H1 (cell line): ENCODE measurements around the gene PLEKHG2. TPM values are rescaled to one million over a fixed set of nuclear protein-coding genes. Genes with fewer than 3 reads are reported as not detected.

Experiments used
- CTCF ChIA-PET: fragments of 300-600 bp; sonication (Branson Sonifier 250); formaldehyde crosslinking; loops from one replicate; lab custom pipeline; 2021; ENCODE audit not compliant: partially characterized antibody; lab: Charles Lee
- POLR2A ChIA-PET: fragments of 300-600 bp; sonication (Branson Sonifier 250); formaldehyde crosslinking; loops from one replicate; lab custom pipeline; 2021; ENCODE audit warnings: inconsistent platforms; ENCODE audit not compliant: partially characterized antibody; lab: Charles Lee
- DNase-seq, 2 experiments: peaks; one replicate each; pipeline versions ENCODE4 v3.0.0 to v3.0.0-alpha.2; 2010 to 2022; ENCODE audit warnings: low spot score in 2 of 2, low read depth in 1 of 2, mixed read lengths in 1 of 2
- FAIRE-seq: peaks from 2 replicates; lab custom pipeline; 2011; peaks lifted over from hg19 to GRCh38; lab: Jason Lieb, UNC
- H2AFZ ChIP-seq: 2 replicates; pipeline ENCODE4 v1.8.1; 2012; ENCODE audit warnings: low read length, inconsistent platforms
- H2AK5ac ChIP-seq: 2 replicates; pipeline ENCODE4 v1.6.1; 2013; ENCODE audit warnings: low read depth, low read length
- H2BK120ac ChIP-seq: replicated peaks from 2 replicates; pipeline ENCODE3; 2013; ENCODE audit warnings: low read depth, low read length, inconsistent platforms
- H2BK12ac ChIP-seq: 2 replicates; pipeline ENCODE4 v1.6.1; 2013; ENCODE audit warnings: low read depth, low read length
- H2BK15ac ChIP-seq: 2 replicates; pipeline ENCODE4 v1.6.1; 2013; ENCODE audit warnings: low read length
- H2BK20ac ChIP-seq: 2 replicates; pipeline ENCODE4 v1.6.1; 2013; ENCODE audit warnings: low read length
- H2BK5ac ChIP-seq: 2 replicates; pipeline ENCODE4 v1.6.1; 2013; ENCODE audit warnings: low read depth, low read length
- H3K14ac ChIP-seq: 2 replicates; pipeline ENCODE4 v1.6.1; 2013; ENCODE audit warnings: inconsistent platforms; ENCODE audit not compliant: insufficient read length
- H3K18ac ChIP-seq: 2 replicates; pipeline ENCODE4 v1.6.1; 2013; ENCODE audit warnings: low read length; ENCODE audit errors: extremely low read depth
- H3K23ac ChIP-seq: 2 replicates; pipeline ENCODE4 v1.6.1; 2013; ENCODE audit warnings: inconsistent platforms; ENCODE audit not compliant: insufficient read length
- H3K23me2 ChIP-seq: 2 replicates; pipeline ENCODE4 v1.6.1; 2013; ENCODE audit warnings: low read depth, low read length
- H3K27ac ChIP-seq: 2 replicates; pipeline ENCODE4 v1.6.1; 2011; ENCODE audit warnings: low read depth, low read length, inconsistent platforms
- H3K27me3 ChIP-seq, 4 experiments: replicated peaks in 1 of 4; 1 replicate in 1 of 4; 2 replicates in 3 of 4; pipeline versions ENCODE4 v1.6.1 to v1.8.1; 2011 to 2013; ENCODE audit warnings: low read length in 3 of 4, mild to moderate bottlenecking in 3 of 4, inconsistent platforms in 2 of 4, mixed read lengths in 2 of 4, moderate library complexity in 1 of 4; ENCODE audit not compliant: control insufficient read depth in 3 of 4, insufficient read depth in 3 of 4; ENCODE audit errors: extremely low read depth in 1 of 4
- H3K36me3 ChIP-seq, 4 experiments: 2 replicates each; pipeline versions ENCODE4 v1.6.1 to v1.8.1; 2011 to 2013; ENCODE audit warnings: mild to moderate bottlenecking in 4 of 4, low read length in 3 of 4, moderate library complexity in 2 of 4, control low read depth in 1 of 4, inconsistent platforms in 1 of 4; ENCODE audit not compliant: insufficient read depth in 4 of 4, control insufficient read depth in 2 of 4
- H3K4ac ChIP-seq: replicated peaks from 2 replicates; pipeline ENCODE3; 2013; ENCODE audit warnings: low read length, low read depth, mixed read lengths, inconsistent platforms; ENCODE audit not compliant: insufficient read length
- H3K4me1 ChIP-seq, 4 experiments: replicated peaks in 1 of 4; 1 replicate in 1 of 4; 2 replicates in 3 of 4; pipeline versions ENCODE4 v1.6.1 to v1.8.1; 2011 to 2013; ENCODE audit warnings: low read length in 3 of 4, inconsistent platforms in 2 of 4, mixed read lengths in 1 of 4; ENCODE audit not compliant: insufficient read depth in 4 of 4, control insufficient read depth in 3 of 4
- H3K4me2 ChIP-seq, 2 experiments: 2 replicates each; pipeline versions ENCODE4 v1.6.1 to v1.8.1; 2011 to 2013; ENCODE audit warnings: low read depth in 2 of 2, low read length in 2 of 2, control low read depth in 1 of 2, inconsistent platforms in 1 of 2, mild to moderate bottlenecking in 1 of 2; ENCODE audit not compliant: insufficient read depth in 1 of 2
- H3K4me3 ChIP-seq, 4 experiments: fragments of 200-600, 300-600 bp in 1 of 4; sonication (generic), shearing (Covaris generic), sonication (Bioruptor Twin) in 1 of 4; 2 replicates each; pipeline versions ENCODE4 v1.5.1 to v1.8.1; 2011 to 2016; ENCODE audit warnings: low read length in 4 of 4, low read depth in 3 of 4, control low read depth in 2 of 4, inconsistent platforms in 2 of 4, mild to moderate bottlenecking in 2 of 4, mixed read lengths in 1 of 4, moderate library complexity in 1 of 4; ENCODE audit not compliant: insufficient read depth in 2 of 4; ENCODE audit errors: extremely low read depth in 1 of 4
- H3K56ac ChIP-seq: replicated peaks from 2 replicates; pipeline ENCODE3; 2013; ENCODE audit warnings: low read depth, mild to moderate bottlenecking, mixed read lengths, low read length, inconsistent platforms; ENCODE audit not compliant: insufficient read length
- H3K79me1 ChIP-seq: 2 replicates; pipeline ENCODE4 v1.6.1; 2013; ENCODE audit warnings: low read depth, low read length, control low read depth
- H3K79me2 ChIP-seq, 2 experiments: 2 replicates each; pipeline versions ENCODE4 v1.6.1 to v1.8.1; 2012 to 2013; ENCODE audit warnings: low read length in 2 of 2, mild to moderate bottlenecking in 2 of 2, inconsistent platforms in 1 of 2; ENCODE audit not compliant: insufficient read depth in 2 of 2, control insufficient read depth in 1 of 2
- H3K9ac ChIP-seq, 4 experiments: replicated peaks in 1 of 4; 1 replicate in 1 of 4; 2 replicates in 3 of 4; pipeline versions ENCODE4 v1.6.1 to v1.8.1; 2011 to 2013; ENCODE audit warnings: low read depth in 3 of 4, low read length in 3 of 4, control low read depth in 2 of 4, mild to moderate bottlenecking in 2 of 4, moderate library complexity in 2 of 4, inconsistent platforms in 1 of 4; ENCODE audit errors: extremely low read depth in 1 of 4
- H3K9me3 ChIP-seq, 2 experiments: 2 replicates each; pipeline versions ENCODE4 v1.6.1 to v1.8.1; 2012 to 2013; ENCODE audit warnings: mild to moderate bottlenecking in 2 of 2, moderate library complexity in 2 of 2, control low read depth in 1 of 2, inconsistent platforms in 1 of 2, low read depth in 1 of 2, low read length in 1 of 2, mixed read lengths in 1 of 2; ENCODE audit not compliant: insufficient read depth in 2 of 2
- H4K20me1 ChIP-seq, 2 experiments: replicated peaks in 1 of 2; 2 replicates each; pipeline versions ENCODE3 to v1.8.1; 2011 to 2013; ENCODE audit warnings: inconsistent platforms in 2 of 2, low read length in 2 of 2, mild to moderate bottlenecking in 1 of 2; ENCODE audit not compliant: insufficient read depth in 2 of 2, control insufficient read depth in 1 of 2
- H4K5ac ChIP-seq: 2 replicates; pipeline ENCODE4 v1.6.1; 2013; ENCODE audit warnings: low read length, low read depth, mixed read lengths, inconsistent platforms; ENCODE audit not compliant: insufficient read length
- H4K8ac ChIP-seq: 2 replicates; pipeline ENCODE4 v1.8.0; 2013; ENCODE audit warnings: mild to moderate bottlenecking, moderate library complexity, low read length, inconsistent platforms; ENCODE audit not compliant: insufficient read depth; ENCODE audit errors: extremely low read depth
- H4K91ac ChIP-seq: replicated peaks from 2 replicates; pipeline ENCODE3; 2013; ENCODE audit warnings: low read length, mixed read lengths, inconsistent platforms; ENCODE audit not compliant: insufficient read length
- FOSL1 ChIP-seq: IDR thresholded peaks from 2 replicates; pipeline ENCODE4 v1.6.1; 2011; ENCODE audit warnings: mild to moderate bottlenecking, low read depth, low read length, moderate library complexity; ENCODE audit not compliant: insufficient read depth
- POLR2A ChIP-seq, 2 experiments: IDR thresholded peaks; 1 replicate in 1 of 2; 2 replicates in 1 of 2; pipeline ENCODE4 v1.6.1; 2011; ENCODE audit warnings: low read depth in 2 of 2, low read length in 2 of 2, mild to moderate bottlenecking in 2 of 2; ENCODE audit errors: control extremely low read depth in 1 of 2
- WGBS, 2 experiments: shearing (Covaris generic) in 1 of 2; methylation state at CpG; one replicate each; pipeline versions ENCODE4 v1.1.6 to v1.1.7; 2013 to 2015; ENCODE audit warnings: low lambda C conversion rate in 2 of 2, mixed read lengths in 2 of 2, inconsistent platforms in 1 of 2, low coverage in 1 of 2, missing lambda C conversion rate in 1 of 2; ENCODE audit not compliant: insufficient replicate concordance in 2 of 2, insufficient coverage in 1 of 2, insufficient read length in 1 of 2; ENCODE audit errors: extremely low coverage in 1 of 2, missing lambda C conversion rate in 1 of 2; 5-methylcytosine and 5-hydroxymethylcytosine counted together
- polyA plus RNA-seq, 7 experiments: library from polyadenylated mRNA; depleted of rRNA in 3 of 7; stranded (reverse) in 5 of 7; unstranded in 2 of 7; fragments of >200 nt in 5 of 7; fragments of 200-250 nt in 2 of 7; gene quantifications; 1 replicate in 5 of 7; 2 replicates in 1 of 7; 4 replicates in 1 of 7; pipeline versions ENCODE4 v1.2.1 to v1.2.3, GENCODE V29; 2011 to 2013; ENCODE audit warnings: missing spikeins in 2 of 7, mixed read lengths in 2 of 7
- total RNA-seq: library from RNA; stranded (reverse); fragmentation: NEBNext Ultra II Directional; extraction: Animal tissue kit (Norgen Biotek cat#: 25700); gene quantifications from 2 replicates; pipeline ENCODE4 v1.2.1, GENCODE V29; 2021
- TF ChIP-seq, protein P1 (sequence below): IDR thresholded peaks from 2 replicates; pipeline ENCODE4 v1.6.1; 2012; ENCODE audit warnings: inconsistent platforms
- TF ChIP-seq, protein P2 (sequence below): IDR thresholded peaks from 2 replicates; pipeline ENCODE4 v1.6.1; 2012; ENCODE audit warnings: inconsistent platforms

The PLEKHG2 gene
- total and polyA plus RNA-seq, 2 of the 8 experiments (the other 6 are each of a cell fraction or from before 2014, with no cell fraction given) = 16.9 to 65.7 TPM

DNA sequence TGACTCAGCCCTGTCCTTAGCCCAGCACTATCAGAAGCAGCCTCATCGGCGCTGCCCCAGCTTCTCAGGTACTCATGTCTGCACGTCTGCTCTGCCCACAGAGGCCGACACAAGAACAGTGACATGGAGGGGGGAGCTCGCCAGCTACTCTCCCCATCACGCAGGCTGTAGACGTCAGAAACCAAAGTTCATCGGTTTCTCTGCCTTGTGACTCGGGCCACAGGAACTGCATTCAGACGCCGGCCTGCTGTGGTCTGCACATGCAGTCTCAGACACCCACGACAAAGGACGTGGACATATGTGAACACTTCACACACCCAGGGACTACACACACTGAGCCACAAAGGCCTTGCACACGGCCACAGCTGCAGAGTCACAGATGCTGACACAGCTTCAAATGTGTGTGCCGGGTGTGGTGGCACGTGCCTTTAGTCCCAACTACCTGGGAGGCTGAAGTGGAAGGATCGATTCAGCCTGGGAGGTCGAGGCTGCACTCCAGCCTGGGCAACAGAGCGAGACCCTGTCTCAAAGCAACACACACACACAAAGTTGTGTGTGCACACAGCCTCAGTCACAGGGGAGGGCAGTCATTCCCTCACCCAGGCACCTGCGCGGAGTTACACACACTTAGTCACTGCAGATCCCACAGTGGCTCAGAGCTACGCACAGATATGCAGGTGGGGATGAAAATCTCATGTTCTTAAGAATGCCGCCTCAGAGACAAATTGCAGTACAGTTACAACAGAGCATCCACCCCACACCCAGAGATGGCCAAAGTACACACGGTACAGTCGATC, 10.7 kb upstream of the PLEKHG2 start:
- peak overlapping the region; percentile 35 to 75 (median 57); a peak in 7 of 8 replicates for H3K4me3 ChIP-seq
- H3K18ac ChIP-seq = peak overlapping the region; percentile 73
- peaks cover 6 to 34% (median 19%) of the 10 kb centered on the region in 4 experiments for H3K4me1 ChIP-seq
- H2BK12ac ChIP-seq = peak overlapping the region; percentile 95
- peak overlapping the region in 3 of 4 experiments; percentile 57 to 81 (median 73); a peak in 6 of 7 replicates for H3K9ac ChIP-seq
- no peak for FAIRE-seq
- WGBS, 2 experiments = 81% methylated on average over 25 of the region's 25 CpGs; no CpG with 5 or more reads in 1 of the 2 experiments
- H3K79me1 ChIP-seq = no peaks in the 10 kb centered on the region
- peak overlapping the region; percentile 91 for H4K91ac ChIP-seq
- H4K20me1 ChIP-seq = peaks cover 2 to 7% of the 10 kb centered on the region in 2 experiments
- H4K5ac ChIP-seq = peak overlapping the region; percentile 85
- H3K27ac ChIP-seq = peak overlapping the region; percentile 97
- H2BK5ac ChIP-seq = peak overlapping the region; percentile 86
- H2AFZ ChIP-seq = no peak overlapping the region
- H3K9me3 ChIP-seq = no peaks in the 10 kb centered on the region
- peaks cover 18% of the 10 kb centered on the region; the same call in 1 of the 2 replicates for H3K23me2 ChIP-seq
- peak overlapping the region; percentile 32 for H3K56ac ChIP-seq
- no peak overlapping the region for H3K14ac ChIP-seq
- peak overlapping the region; percentile 99 for H2AK5ac ChIP-seq
- ChIA-PET POLR2A (interaction anchor here (0.7 to 14.3 kb wide), 11 partner anchors 8 to 98 kb away, joined by 3 to 234 read pairs (median 4); partner anchors contain the start of genes MED29, PAF1, PLEKHG2 and RPS16), CTCF (interaction anchor here (0.8 to 9.5 kb wide), 6 partner anchors 10 to 101 kb away, joined by 3 to 128 read pairs (median 5); partner anchors contain the start of genes MED29, PAF1 and PLEKHG2)
- peak overlapping the region; percentile 94 for H2BK20ac ChIP-seq
- peak overlapping the region; percentile 86 for H2BK120ac ChIP-seq
- peak overlapping the region; percentile 97 for H3K4ac ChIP-seq
- H3K27me3 ChIP-seq = no peaks in the 10 kb centered on the region
- H4K8ac ChIP-seq = peak overlapping the region; percentile 88
- no peaks in the 10 kb centered on the region for H3K79me2 ChIP-seq
- no peak overlapping the region for H3K23ac ChIP-seq
- no peaks in the 10 kb centered on the region; a peak in 1 of 8 replicates for H3K36me3 ChIP-seq
- no peak for DNase-seq
- peak overlapping the region; percentile 85 for H2BK15ac ChIP-seq
- peak overlapping the region; percentile 63 to 95 for H3K4me2 ChIP-seq
- TF ChIP-seq, protein P1, sequence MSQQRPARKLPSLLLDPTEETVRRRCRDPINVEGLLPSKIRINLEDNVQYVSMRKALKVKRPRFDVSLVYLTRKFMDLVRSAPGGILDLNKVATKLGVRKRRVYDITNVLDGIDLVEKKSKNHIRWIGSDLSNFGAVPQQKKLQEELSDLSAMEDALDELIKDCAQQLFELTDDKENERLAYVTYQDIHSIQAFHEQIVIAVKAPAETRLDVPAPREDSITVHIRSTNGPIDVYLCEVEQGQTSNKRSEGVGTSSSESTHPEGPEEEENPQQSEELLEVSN = no peak
- TF ChIP-seq, protein P2, sequence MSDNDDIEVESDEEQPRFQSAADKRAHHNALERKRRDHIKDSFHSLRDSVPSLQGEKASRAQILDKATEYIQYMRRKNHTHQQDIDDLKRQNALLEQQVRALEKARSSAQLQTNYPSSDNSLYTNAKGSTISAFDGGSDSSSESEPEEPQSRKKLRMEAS = peak; percentile 43
- TF ChIP-seq FOSL1 (no peak), POLR2A (IDR thresholded peaks at IDR 0.05; ENCODE audit: control extremely low read depth in 1 of 2, low read depth in 2 of 2, low read length in 2 of 2) (no peak)
